Activated T-cell treated with anti-CD3 and anti-CD28 coated beads, Interleukin-2, amount 50 U/mL, for 48 hours (primary cell): ENCODE results near the gene KCNV2.

Source experiments
- DNase-seq, 2 experiments: peaks; one replicate each; pipeline ENCODE4 v3.0.0-alpha.2; 2020

The KCNV2 gene

GRCh38 chr9:2722715-2723114 lies 5.4 kb downstream of the KCNV2 start:
- no peak for DNase-seq

- DNase-seq, result no peak
These were observed 6.2 kb downstream of the KCNV2 start for GRCh38 chr9:2723376-2724065.

GRCh38 chr9:2725126-2725525 lies 7.8 kb downstream of the KCNV2 start:
- no peak for DNase-seq

GRCh38 chr9:2725898-2726649 lies 8.8 kb downstream of the KCNV2 start:
- DNase-seq, result no peak

- no peak for DNase-seq
These were observed 9.5 kb downstream of the KCNV2 start for GRCh38 chr9:2726650-2727340.

- no peak for DNase-seq
These were observed 10.1 kb downstream of the KCNV2 start for GRCh38 chr9:2727374-2727773.

- no peak for DNase-seq
These were observed 10.8 kb downstream of the KCNV2 start for GRCh38 chr9:2727966-2728613.

- DNase-seq, result no peak
These were observed 11.7 kb downstream of the KCNV2 start for GRCh38 chr9:2729003-2729402.

- DNase-seq, result no peak
These were observed 12.4 kb downstream of the KCNV2 start for GRCh38 chr9:2729721-2730120.

- no peak for DNase-seq
These were observed 13.7 kb downstream of the KCNV2 start for GRCh38 chr9:2730971-2731370.

- DNase-seq, result no peak
These were observed 15.2 kb downstream of the KCNV2 start for GRCh38 chr9:2732492-2732891.

GRCh38 chr9:2740616-2741015 lies 23.3 kb downstream of the KCNV2 start:
- no peak for DNase-seq

GRCh38 chr9:2741441-2742158 lies 24.3 kb downstream of the KCNV2 start:
- DNase-seq, result no peak

- DNase-seq, result no peak
These were observed 24.9 kb downstream of the KCNV2 start for GRCh38 chr9:2742214-2742613.

GRCh38 chr9:2743937-2744529 lies 26.7 kb downstream of the KCNV2 start:
- no peak for DNase-seq

GRCh38 chr9:2745560-2746380 lies 28.5 kb downstream of the KCNV2 start:
- DNase-seq, result no peak

GRCh38 chr9:2749485-2749884 lies 32.2 kb downstream of the KCNV2 start:
- DNase-seq, result no peak

- no peak for DNase-seq
These were observed 38.0 kb downstream of the KCNV2 start for GRCh38 chr9:2755285-2755684.

- no peak for DNase-seq
These were observed 41.0 kb downstream of the KCNV2 start for GRCh38 chr9:2758162-2758897.

- DNase-seq, result no peak
These were observed 41.7 kb downstream of the KCNV2 start for GRCh38 chr9:2758898-2759510.
